Measurements from ENCODE around the gene MSANTD2. TPM values are rescaled to one million over a fixed set of nuclear protein-coding genes. Genes with fewer than 3 reads are reported as not detected.

The MSANTD2 gene
- total RNA-seq, 1 donor from 2014 or later, result 18.7 TPM

GRCh38 chr11:124796312-124796711, 3.9 kb downstream of the MSANTD2 start:
- peaks cover 19% of the 10 kb centered on the region for H3K4me1 Mint-ChIP-seq (ENCODE audit: low read depth, unreplicated experiment)
- Histone ChIP-seq H3K9ac (ENCODE audit: low read length) (no peak overlapping the region), H3K27me3 (ENCODE audit: insufficient read depth, low read length) (no peaks in the 10 kb centered on the region), H3K36me3 (ENCODE audit: insufficient read depth, low read length) (no peaks in the 10 kb centered on the region), H3K4me3 (ENCODE audit: insufficient read depth, low read depth, low read length) (no peak overlapping the region), H4K20me1 (ENCODE audit: insufficient read depth, low read length) (peaks cover 76% of the 10 kb centered on the region), H3K9me3 (ENCODE audit: insufficient read depth, low read depth, low read length) (no peaks in the 10 kb centered on the region), H3K4me1 (ENCODE audit: insufficient read depth, low read length) (peaks cover 11% of the 10 kb centered on the region), H3K79me2 (ENCODE audit: insufficient read depth, low read length) (peaks cover 89% of the 10 kb centered on the region), H3K4me2 (ENCODE audit: low read length) (no peak overlapping the region), H2AFZ (ENCODE audit: low read depth, low read length) (no peak overlapping the region), H3K27ac (ENCODE audit: low read depth, low read length) (no peak overlapping the region)
- H3K9me3 Mint-ChIP-seq (ENCODE audit: unreplicated experiment), result no peaks in the 10 kb centered on the region
- TF ChIP-seq CTCF (IDR thresholded peaks at IDR 0.05; ENCODE audit: insufficient read depth, low read depth, low read length) (no peak), EZH2 (IDR thresholded peaks at IDR 0.05; ENCODE audit: insufficient read depth, low read length) (no peak)
- no peak for DNase-seq (ENCODE audit: low read depth)
- no peak overlapping the region for H3K27ac Mint-ChIP-seq (ENCODE audit: unreplicated experiment)
- no peaks in the 10 kb centered on the region for H3K27me3 Mint-ChIP-seq (ENCODE audit: low read depth, unreplicated experiment)
- no peak for FAIRE-seq
- no peaks in the 10 kb centered on the region for H3K36me3 Mint-ChIP-seq (ENCODE audit: low read depth, unreplicated experiment)
- H3K4me3 Mint-ChIP-seq (ENCODE audit: unreplicated experiment), result no peak overlapping the region

GRCh38 chr11:124793466-124794278, 6.5 kb downstream of the MSANTD2 start:
- no peak overlapping the region for H3K27ac ChIP-seq (ENCODE audit: low read depth, low read length)
- FAIRE-seq (no peak), DNase-seq (ENCODE audit: low read depth) (peak; percentile 18)
- no peak for TF ChIP-seq EZH2 (IDR thresholded peaks at IDR 0.05; ENCODE audit: insufficient read depth, low read length)
- TF ChIP-seq CTCF (IDR thresholded peaks at IDR 0.05; ENCODE audit: insufficient read depth, low read depth, low read length), result peak; percentile 79
- H3K27me3 Mint-ChIP-seq (ENCODE audit: low read depth, unreplicated experiment), result no peaks in the 10 kb centered on the region
- peaks cover 3% of the 10 kb centered on the region for H3K4me1 ChIP-seq (ENCODE audit: insufficient read depth, low read length)
- H4K20me1 ChIP-seq (ENCODE audit: insufficient read depth, low read length), result peaks cover 95% of the 10 kb centered on the region
- no peak overlapping the region for H3K9ac ChIP-seq (ENCODE audit: low read length)
- H3K79me2 ChIP-seq (ENCODE audit: insufficient read depth, low read length), result peaks cover 100% of the 10 kb centered on the region
- H3K9me3 Mint-ChIP-seq (ENCODE audit: unreplicated experiment), result no peaks in the 10 kb centered on the region
- H3K4me2 ChIP-seq (ENCODE audit: low read length), result no peak overlapping the region
- no peaks in the 10 kb centered on the region for H3K36me3 ChIP-seq (ENCODE audit: insufficient read depth, low read length)
- H2AFZ ChIP-seq (ENCODE audit: low read depth, low read length), result no peak overlapping the region
- H3K9me3 ChIP-seq (ENCODE audit: insufficient read depth, low read depth, low read length), result no peaks in the 10 kb centered on the region
- no peaks in the 10 kb centered on the region for H3K27me3 ChIP-seq (ENCODE audit: insufficient read depth, low read length)
- H3K4me1 Mint-ChIP-seq (ENCODE audit: low read depth, unreplicated experiment), result peaks cover 19% of the 10 kb centered on the region
- no peak overlapping the region for H3K4me3 Mint-ChIP-seq (ENCODE audit: unreplicated experiment)
- H3K27ac Mint-ChIP-seq (ENCODE audit: unreplicated experiment), result no peak overlapping the region
- H3K36me3 Mint-ChIP-seq (ENCODE audit: low read depth, unreplicated experiment), result no peaks in the 10 kb centered on the region
- no peak overlapping the region for H3K4me3 ChIP-seq (ENCODE audit: insufficient read depth, low read depth, low read length)
